ENCODE results near the gene NWD2. TPM values are rescaled to one million over a fixed set of nuclear protein-coding genes. Genes with fewer than 3 reads are reported as not detected.

Gene NWD2
- polyA plus RNA-seq, 2 of the 4 experiments (the other 2 are of a cell fraction): not detected

DNA sequence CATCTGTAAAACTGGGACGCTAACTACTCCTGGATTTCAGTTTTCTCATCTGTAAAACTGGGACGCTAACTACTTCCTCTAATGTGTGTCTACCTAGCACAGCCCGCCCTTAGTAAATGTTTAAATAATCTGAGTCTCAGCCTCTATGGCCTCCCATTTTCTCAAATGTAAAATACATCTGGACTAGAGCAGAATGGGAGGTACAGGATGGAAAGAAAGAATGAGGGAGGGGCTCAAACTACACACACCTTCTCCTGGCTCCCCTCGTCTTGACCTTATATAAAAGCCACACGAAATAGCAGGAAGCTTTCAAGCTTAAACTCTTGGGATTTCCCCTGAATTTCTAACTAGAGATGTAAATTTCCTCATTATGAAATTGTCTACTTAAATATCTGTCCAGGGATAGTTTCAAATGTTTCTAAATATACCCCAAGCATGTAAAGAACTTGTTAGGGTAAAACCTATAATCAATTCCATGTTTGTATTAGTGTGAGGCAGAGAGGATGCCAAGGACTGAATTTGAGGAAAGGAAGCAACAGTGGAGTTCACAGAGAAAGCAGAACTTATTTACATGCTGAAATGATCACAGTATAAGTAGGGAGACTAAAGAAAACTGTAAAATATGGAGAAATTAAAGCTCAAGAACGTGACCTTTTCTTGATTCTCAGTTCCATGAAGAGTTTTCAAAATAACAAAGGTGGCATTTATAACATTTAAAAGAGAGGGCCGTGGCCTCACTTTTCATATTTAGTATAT, 220.0 kb downstream of the NWD2 start:
- no peaks in the 10 kb centered on the region for H3K9me3 ChIP-seq
- FAIRE-seq (no peak), DNase-seq (ENCODE audit: low read depth in 1 of 2, low spot score in 1 of 2) (no peak), ATAC-seq (no peak)
- 48% methylated on average over 7 of the region's 7 CpGs for WGBS (ENCODE audit: missing lambda C conversion rate)
- CTCF ChIA-PET: interaction anchor here (0.7 kb wide), 1 partner anchor 10 kb away, joined by 4 read pairs; a partner anchor contains a TSS
- no peak overlapping the region for H3K4me3 ChIP-seq
- POLR2A ChIA-PET: no interaction called here
- no peak overlapping the region for H3K4me2 ChIP-seq
- no peak overlapping the region for H3K27ac ChIP-seq
- TF ChIP-seq ESRRA (IDR thresholded peaks at IDR 0.05; ENCODE audit: borderline replicate concordance, low read length) (no peak), EP300 (IDR thresholded peaks at IDR 0.05) (no peak), JUNB (IDR thresholded peaks at IDR 0.05) (no peak), HOXB13 (CRISPR knock-in tag; IDR thresholded peaks at IDR 0.05; ENCODE audit: low read depth) (no peak), EHF (CRISPR knock-in tag; IDR thresholded peaks at IDR 0.05) (no peak), POLR2AphosphoS2 (conservative IDR thresholded peaks at IDR 0.05; ENCODE audit: low read length) (no peak), TP53 (CRISPR knock-in tag; IDR thresholded peaks at IDR 0.05) (no peak), RARB (CRISPR knock-in tag; IDR thresholded peaks at IDR 0.05) (no peak), FOXS1 (CRISPR knock-in tag; IDR thresholded peaks at IDR 0.05) (no peak), GATA3 (IDR thresholded peaks at IDR 0.05; ENCODE audit: borderline replicate concordance) (no peak), BHLHE40 (IDR thresholded peaks at IDR 0.05; ENCODE audit: low read depth, low read length) (no peak)
- TF ChIP-seq, protein P1, sequence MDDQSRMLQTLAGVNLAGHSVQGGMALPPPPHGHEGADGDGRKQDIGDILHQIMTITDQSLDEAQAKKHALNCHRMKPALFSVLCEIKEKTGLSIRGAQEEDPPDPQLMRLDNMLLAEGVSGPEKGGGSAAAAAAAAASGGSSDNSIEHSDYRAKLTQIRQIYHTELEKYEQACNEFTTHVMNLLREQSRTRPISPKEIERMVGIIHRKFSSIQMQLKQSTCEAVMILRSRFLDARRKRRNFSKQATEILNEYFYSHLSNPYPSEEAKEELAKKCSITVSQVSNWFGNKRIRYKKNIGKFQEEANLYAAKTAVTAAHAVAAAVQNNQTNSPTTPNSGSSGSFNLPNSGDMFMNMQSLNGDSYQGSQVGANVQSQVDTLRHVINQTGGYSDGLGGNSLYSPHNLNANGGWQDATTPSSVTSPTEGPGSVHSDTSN (IDR thresholded peaks at IDR 0.05): no peak
- TF ChIP-seq, protein P2, sequence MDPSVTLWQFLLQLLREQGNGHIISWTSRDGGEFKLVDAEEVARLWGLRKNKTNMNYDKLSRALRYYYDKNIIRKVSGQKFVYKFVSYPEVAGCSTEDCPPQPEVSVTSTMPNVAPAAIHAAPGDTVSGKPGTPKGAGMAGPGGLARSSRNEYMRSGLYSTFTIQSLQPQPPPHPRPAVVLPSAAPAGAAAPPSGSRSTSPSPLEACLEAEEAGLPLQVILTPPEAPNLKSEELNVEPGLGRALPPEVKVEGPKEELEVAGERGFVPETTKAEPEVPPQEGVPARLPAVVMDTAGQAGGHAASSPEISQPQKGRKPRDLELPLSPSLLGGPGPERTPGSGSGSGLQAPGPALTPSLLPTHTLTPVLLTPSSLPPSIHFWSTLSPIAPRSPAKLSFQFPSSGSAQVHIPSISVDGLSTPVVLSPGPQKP (IDR thresholded peaks at IDR 0.05; ENCODE audit: low read depth, low read length): no peak
- TF ChIP-seq, protein P3, sequence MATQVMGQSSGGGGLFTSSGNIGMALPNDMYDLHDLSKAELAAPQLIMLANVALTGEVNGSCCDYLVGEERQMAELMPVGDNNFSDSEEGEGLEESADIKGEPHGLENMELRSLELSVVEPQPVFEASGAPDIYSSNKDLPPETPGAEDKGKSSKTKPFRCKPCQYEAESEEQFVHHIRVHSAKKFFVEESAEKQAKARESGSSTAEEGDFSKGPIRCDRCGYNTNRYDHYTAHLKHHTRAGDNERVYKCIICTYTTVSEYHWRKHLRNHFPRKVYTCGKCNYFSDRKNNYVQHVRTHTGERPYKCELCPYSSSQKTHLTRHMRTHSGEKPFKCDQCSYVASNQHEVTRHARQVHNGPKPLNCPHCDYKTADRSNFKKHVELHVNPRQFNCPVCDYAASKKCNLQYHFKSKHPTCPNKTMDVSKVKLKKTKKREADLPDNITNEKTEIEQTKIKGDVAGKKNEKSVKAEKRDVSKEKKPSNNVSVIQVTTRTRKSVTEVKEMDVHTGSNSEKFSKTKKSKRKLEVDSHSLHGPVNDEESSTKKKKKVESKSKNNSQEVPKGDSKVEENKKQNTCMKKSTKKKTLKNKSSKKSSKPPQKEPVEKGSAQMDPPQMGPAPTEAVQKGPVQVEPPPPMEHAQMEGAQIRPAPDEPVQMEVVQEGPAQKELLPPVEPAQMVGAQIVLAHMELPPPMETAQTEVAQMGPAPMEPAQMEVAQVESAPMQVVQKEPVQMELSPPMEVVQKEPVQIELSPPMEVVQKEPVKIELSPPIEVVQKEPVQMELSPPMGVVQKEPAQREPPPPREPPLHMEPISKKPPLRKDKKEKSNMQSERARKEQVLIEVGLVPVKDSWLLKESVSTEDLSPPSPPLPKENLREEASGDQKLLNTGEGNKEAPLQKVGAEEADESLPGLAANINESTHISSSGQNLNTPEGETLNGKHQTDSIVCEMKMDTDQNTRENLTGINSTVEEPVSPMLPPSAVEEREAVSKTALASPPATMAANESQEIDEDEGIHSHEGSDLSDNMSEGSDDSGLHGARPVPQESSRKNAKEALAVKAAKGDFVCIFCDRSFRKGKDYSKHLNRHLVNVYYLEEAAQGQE (IDR thresholded peaks at IDR 0.05): no peak
- TF ChIP-seq, protein P4, sequence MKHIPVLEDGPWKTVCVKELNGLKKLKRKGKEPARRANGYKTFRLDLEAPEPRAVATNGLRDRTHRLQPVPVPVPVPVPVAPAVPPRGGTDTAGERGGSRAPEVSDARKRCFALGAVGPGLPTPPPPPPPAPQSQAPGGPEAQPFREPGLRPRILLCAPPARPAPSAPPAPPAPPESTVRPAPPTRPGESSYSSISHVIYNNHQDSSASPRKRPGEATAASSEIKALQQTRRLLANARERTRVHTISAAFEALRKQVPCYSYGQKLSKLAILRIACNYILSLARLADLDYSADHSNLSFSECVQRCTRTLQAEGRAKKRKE (CRISPR knock-in tag; IDR thresholded peaks at IDR 0.05; ENCODE audit: low read depth): no peak
- TF ChIP-seq, protein P5, sequence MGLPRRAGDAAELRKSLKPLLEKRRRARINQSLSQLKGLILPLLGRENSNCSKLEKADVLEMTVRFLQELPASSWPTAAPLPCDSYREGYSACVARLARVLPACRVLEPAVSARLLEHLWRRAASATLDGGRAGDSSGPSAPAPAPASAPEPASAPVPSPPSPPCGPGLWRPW (IDR thresholded peaks at IDR 0.05): no peak
- no peaks in the 10 kb centered on the region for H3K4me1 ChIP-seq

GRCh38 chr4:37465296-37465695, 220.8 kb downstream of the NWD2 start:
- ChIA-PET CTCF (interaction anchor here (0.7 kb wide), 1 partner anchor 11 kb away, joined by 4 read pairs; a partner anchor contains a TSS), POLR2A (no interaction called here)
- H3K27ac ChIP-seq: no peak overlapping the region
- WGBS (ENCODE audit: missing lambda C conversion rate): 44% methylated on average over 5 of the region's 5 CpGs
- DNase-seq (ENCODE audit: low read depth in 1 of 2, low spot score in 1 of 2) (no peak), FAIRE-seq (no peak), ATAC-seq (no peak)
- no peaks in the 10 kb centered on the region for H3K4me1 ChIP-seq
- H3K4me2 ChIP-seq: no peak overlapping the region
- H3K9me3 ChIP-seq: no peaks in the 10 kb centered on the region
- TF ChIP-seq ZSCAN20 (CRISPR knock-in tag; IDR thresholded peaks at IDR 0.05): no peak
- H3K4me3 ChIP-seq: no peak overlapping the region

Data from A549 (cell line).